Upper lobe of right lung (tissue), 1 donor: ENCODE measurements around the gene ZNF540. TPM values are rescaled to one million over a fixed set of nuclear protein-coding genes. Genes with fewer than 3 reads are reported as not detected.

Source experiments
- ATAC-seq: fragments of 200-7000 bp; cut with Tn5 transposase; one replicate; pipeline ENCODE4 v1.9.1; 2020; ENCODE audit warnings: mild to moderate bottlenecking, moderate library complexity
- DNase-seq: peaks from one replicate; pipeline ENCODE4 v3.0.0-alpha.2; 2020
- H3K27ac ChIP-seq: fragments of 200-600 bp; one replicate; pipeline ENCODE4 v1.8.0; 2022
- H3K27me3 ChIP-seq: fragments of 200-600 bp; one replicate; pipeline ENCODE4 v1.8.0; 2022; ENCODE audit warnings: mild to moderate bottlenecking
- H3K36me3 ChIP-seq: fragments of 200-600 bp; one replicate; pipeline ENCODE4 v1.8.0; 2022
- H3K4me1 ChIP-seq: fragments of 200-600 bp; one replicate; pipeline ENCODE4 v1.8.0; 2022
- H3K4me3 ChIP-seq: fragments of 200-600 bp; one replicate; pipeline ENCODE4 v1.8.0; 2022; ENCODE audit warnings: mild to moderate bottlenecking
- H3K9me3 ChIP-seq: fragments of 200-600 bp; one replicate; pipeline ENCODE4 v1.8.0; 2022
- intact Hi-C: fragments of 100-400 bp; cut with DNase I; formaldehyde crosslinking; loops from one replicate; pipeline ENCODE4 v1.11.0; 2022
- total RNA-seq: library from RNA; stranded (reverse); fragmentation: NEBNext Ultra II Directional; extraction: Animal tissue kit (Norgen Biotek cat#: 25700); gene quantifications from one replicate; pipeline ENCODE4 v1.2.1, GENCODE V29; 2021
- TF ChIP-seq, protein P1 (sequence below): fragments of 200-600 bp; IDR thresholded peaks from one replicate; pipeline ENCODE4 v1.8.0; 2022; ENCODE audit warnings: antibody characterized with exemption
- donor health status: DM: no; HTN: yes; CAD: no; lungs with severe emphysema.

Gene ZNF540
- total RNA-seq, 1 donor from 2014 or later, result 6.1 TPM

DNA sequence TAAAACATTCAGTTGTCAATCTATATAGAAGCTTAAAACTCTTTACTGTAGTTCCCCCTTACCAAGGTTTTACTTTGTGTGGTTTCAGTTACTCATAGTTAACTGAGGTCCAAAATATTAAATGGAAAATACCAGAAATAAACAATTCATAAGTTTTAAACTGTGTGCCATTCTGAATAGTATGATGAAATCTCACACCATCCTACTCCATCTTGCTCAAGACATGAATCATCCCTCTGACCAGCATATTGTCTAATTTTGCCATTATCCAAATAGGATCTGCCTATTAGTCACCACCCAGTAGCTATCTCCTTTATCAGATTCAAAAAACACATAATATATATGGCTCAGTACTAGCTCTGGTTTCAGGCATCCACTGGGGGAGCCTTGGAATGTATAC lies 22.5 kb upstream of the ZNF540 start:
- Histone ChIP-seq H3K9me3 (peaks cover 44% of the 10 kb centered on the region), H3K4me1 (no peaks in the 10 kb centered on the region), H3K27me3 (no peaks in the 10 kb centered on the region), H3K4me3 (no peak overlapping the region), H3K27ac (no peak overlapping the region), H3K36me3 (no peaks in the 10 kb centered on the region)
- no peak for ATAC-seq
- TF ChIP-seq, protein P1, sequence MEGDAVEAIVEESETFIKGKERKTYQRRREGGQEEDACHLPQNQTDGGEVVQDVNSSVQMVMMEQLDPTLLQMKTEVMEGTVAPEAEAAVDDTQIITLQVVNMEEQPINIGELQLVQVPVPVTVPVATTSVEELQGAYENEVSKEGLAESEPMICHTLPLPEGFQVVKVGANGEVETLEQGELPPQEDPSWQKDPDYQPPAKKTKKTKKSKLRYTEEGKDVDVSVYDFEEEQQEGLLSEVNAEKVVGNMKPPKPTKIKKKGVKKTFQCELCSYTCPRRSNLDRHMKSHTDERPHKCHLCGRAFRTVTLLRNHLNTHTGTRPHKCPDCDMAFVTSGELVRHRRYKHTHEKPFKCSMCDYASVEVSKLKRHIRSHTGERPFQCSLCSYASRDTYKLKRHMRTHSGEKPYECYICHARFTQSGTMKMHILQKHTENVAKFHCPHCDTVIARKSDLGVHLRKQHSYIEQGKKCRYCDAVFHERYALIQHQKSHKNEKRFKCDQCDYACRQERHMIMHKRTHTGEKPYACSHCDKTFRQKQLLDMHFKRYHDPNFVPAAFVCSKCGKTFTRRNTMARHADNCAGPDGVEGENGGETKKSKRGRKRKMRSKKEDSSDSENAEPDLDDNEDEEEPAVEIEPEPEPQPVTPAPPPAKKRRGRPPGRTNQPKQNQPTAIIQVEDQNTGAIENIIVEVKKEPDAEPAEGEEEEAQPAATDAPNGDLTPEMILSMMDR, result no peak
- no peak for DNase-seq
- intact Hi-C loops, result no loop called here

DNA sequence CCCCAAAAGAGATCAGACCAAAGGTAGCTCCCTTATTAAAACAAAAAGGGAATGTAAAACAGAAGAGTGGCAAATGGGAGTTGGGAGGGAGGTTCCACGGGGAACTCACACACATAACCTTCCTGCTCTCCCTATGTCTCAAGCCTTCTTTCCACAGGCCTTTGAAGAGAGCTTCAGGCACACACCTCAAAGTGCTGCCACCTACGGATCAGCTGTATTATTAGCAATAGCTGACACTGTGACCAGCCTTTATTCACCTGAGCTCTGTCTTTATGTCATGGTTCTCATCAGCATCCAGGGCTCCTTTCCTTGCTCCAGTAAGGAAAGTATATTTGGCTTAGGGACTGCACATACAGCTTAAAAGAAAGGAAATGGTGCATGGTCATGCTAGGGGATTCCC lies 11.3 kb upstream of the ZNF540 start:
- ATAC-seq (no peak), DNase-seq (no peak)
- H3K4me3 ChIP-seq, result no peak overlapping the region
- H3K9me3 ChIP-seq, result peaks cover 62% of the 10 kb centered on the region
- no peaks in the 10 kb centered on the region for H3K4me1 ChIP-seq
- intact Hi-C loops, result no loop called here
- H3K36me3 ChIP-seq, result peaks cover 30% of the 10 kb centered on the region
- TF ChIP-seq, protein P1, result no peak
- H3K27me3 ChIP-seq, result no peaks in the 10 kb centered on the region
- no peak overlapping the region for H3K27ac ChIP-seq

DNA sequence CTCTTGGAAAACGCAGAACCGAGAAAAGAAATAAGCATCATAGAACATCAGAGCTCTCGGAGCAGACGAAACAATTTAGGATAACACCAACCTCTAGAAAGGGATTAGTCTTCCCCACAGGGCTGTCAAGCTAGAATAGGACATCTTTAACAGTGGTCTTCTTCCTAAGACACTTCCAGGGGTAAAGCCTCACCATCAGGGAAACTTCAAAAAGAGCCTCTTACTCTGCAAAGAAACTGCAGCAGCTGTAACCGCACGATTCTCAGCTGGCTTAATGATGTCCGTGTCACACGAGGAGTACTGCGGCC lies 726 bp upstream of the ZNF540 start:
- no peak for ATAC-seq
- H3K36me3 ChIP-seq, result peaks cover 8% of the 10 kb centered on the region
- H3K4me1 ChIP-seq, result peaks cover 12% of the 10 kb centered on the region
- intact Hi-C loops, result no loop called here
- H3K9me3 ChIP-seq, result peaks cover 7% of the 10 kb centered on the region
- TF ChIP-seq, protein P1, result no peak
- H3K27ac ChIP-seq, result peak overlapping the region; percentile 91
- no peak for DNase-seq
- H3K4me3 ChIP-seq, result peak overlapping the region; percentile 72
- H3K27me3 ChIP-seq, result no peaks in the 10 kb centered on the region

DNA sequence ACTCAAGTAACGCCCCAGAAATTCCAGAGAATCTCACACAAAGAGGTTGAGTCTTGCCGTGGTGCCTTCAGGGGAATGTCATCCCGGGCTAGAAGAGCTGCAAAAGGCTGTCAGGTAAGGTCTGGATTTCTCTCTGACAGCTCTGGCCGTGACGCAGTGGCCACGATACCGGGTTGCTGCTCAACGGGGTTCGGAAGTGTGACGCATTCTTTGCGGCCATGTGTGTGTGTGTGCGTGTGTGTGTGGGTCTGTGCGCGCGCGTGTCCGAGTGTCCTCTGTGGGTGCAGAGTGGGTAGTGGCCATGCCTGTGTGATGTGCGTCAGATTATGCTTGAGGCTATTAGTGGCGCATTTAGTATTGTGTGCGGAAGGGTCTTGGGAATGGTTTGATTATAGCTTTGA lies 306 bp downstream of the ZNF540 start:
- H3K4me1 ChIP-seq, result peaks cover 12% of the 10 kb centered on the region
- peaks cover 11% of the 10 kb centered on the region for H3K9me3 ChIP-seq
- peak overlapping the region; percentile 72 for H3K4me3 ChIP-seq
- intact Hi-C loops, result no loop called here
- H3K27me3 ChIP-seq, result no peaks in the 10 kb centered on the region
- ATAC-seq (peak; percentile 84), DNase-seq (peak; percentile 86)
- peaks cover 18% of the 10 kb centered on the region for H3K36me3 ChIP-seq
- peak overlapping the region; percentile 91 for H3K27ac ChIP-seq
- TF ChIP-seq, protein P1, result no peak

DNA sequence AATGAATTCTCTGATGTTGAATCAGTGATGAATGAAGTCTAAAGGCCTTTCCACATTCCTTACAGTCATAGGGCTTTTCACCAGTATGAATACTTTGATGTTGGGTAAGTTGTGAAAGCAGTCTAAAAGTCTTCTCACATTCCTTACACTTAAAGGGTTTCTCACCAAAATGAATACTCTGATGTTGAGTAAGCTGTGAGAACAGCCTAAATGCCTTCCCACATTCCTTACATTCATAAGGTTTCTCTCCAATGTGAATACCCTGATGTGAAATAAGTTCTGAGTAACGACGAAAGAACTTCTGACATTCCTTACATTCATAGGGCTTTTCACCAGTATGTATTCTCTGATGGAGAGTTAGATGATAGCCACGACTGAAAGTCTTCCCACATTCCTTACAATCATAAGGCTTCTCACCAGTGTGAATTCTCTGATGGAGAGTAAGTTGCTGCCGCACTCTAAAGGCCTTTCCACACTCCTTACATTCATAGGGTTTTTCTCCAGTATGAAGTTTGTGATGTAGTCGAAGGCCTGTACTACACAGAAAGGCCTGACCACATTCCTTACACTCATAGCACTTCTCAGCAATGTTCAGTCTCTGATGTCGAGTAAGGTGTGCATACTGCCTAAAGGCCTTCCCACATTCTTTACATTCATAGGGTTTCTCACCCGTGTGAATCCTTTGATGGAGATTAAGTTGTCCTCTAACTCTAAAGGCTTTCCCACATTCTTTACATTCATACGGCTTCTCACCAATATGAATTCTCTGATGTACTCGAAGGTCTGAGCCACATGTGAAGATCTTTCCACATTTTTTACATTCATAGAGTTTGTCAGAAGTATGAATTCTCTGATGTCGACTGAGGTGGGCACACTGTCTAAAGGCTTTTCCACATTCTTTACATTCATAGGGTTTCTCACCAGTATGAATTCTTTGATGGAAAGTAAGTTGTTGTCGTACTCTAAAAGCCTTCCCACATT lies 40.7 kb downstream of the ZNF540 start:
- intact Hi-C loops, result no loop called here
- no peak for DNase-seq
- Histone ChIP-seq H3K4me1 (no peaks in the 10 kb centered on the region), H3K36me3 (peaks cover 5% of the 10 kb centered on the region), H3K4me3 (no peak overlapping the region), H3K27ac (no peak overlapping the region), H3K9me3 (peaks cover 65% of the 10 kb centered on the region), H3K27me3 (no peaks in the 10 kb centered on the region)
- TF ChIP-seq, protein P1, result no peak
- no peak for ATAC-seq
